ENCODE data around the gene CENPF.

Gene CENPF

GRCh38 chr1:214638997-214639396 is 36.0 kb downstream of the CENPF start:
- TF ChIP-seq CTCF (IDR thresholded peaks at IDR 0.05; ENCODE audit: borderline replicate concordance, insufficient read depth, low read depth, low read length) = no peak
- no peak overlapping the region for H3K4me3 ChIP-seq (ENCODE audit: low read depth, low read length)

DNA sequence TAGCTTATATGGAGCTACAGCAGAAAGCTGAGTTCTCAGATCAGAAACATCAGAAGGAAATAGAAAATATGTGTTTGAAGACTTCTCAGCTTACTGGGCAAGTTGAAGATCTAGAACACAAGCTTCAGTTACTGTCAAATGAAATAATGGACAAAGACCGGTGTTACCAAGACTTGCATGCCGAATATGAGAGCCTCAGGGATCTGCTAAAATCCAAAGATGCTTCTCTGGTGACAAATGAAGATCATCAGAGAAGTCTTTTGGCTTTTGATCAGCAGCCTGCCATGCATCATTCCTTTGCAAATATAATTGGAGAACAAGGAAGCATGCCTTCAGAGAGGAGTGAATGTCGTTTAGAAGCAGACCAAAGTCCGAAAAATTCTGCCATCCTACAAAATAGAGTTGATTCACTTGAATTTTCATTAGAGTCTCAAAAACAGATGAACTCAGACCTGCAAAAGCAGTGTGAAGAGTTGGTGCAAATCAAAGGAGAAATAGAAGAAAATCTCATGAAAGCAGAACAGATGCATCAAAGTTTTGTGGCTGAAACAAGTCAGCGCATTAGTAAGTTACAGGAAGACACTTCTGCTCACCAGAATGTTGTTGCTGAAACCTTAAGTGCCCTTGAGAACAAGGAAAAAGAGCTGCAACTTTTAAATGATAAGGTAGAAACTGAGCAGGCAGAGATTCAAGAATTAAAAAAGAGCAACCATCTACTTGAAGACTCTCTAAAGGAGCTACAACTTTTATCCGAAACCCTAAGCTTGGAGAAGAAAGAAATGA is 37.6 kb downstream of the CENPF start:
- TF ChIP-seq CTCF (IDR thresholded peaks at IDR 0.05; ENCODE audit: borderline replicate concordance, insufficient read depth, low read depth, low read length) = no peak
- H3K4me3 ChIP-seq (ENCODE audit: low read depth, low read length) = no peak overlapping the region

- no peak overlapping the region for H3K4me3 ChIP-seq (ENCODE audit: low read depth, low read length)
- TF ChIP-seq CTCF (IDR thresholded peaks at IDR 0.05; ENCODE audit: borderline replicate concordance, insufficient read depth, low read depth, low read length) = no peak
Measured at GRCh38 chr1:214641214-214641895, 38.4 kb downstream of the CENPF start.

DNA sequence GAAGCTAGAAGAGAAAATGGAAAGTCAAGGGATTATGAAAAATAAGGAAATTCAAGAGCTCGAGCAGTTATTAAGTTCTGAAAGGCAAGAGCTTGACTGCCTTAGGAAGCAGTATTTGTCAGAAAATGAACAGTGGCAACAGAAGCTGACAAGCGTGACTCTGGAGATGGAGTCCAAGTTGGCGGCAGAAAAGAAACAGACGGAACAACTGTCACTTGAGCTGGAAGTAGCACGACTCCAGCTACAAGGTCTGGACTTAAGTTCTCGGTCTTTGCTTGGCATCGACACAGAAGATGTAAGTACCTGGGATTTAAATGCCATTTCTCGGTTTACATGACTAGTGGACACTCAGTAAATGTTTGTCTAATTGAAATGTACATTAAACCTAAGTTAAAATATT is 40.0 kb downstream of the CENPF start:
- no peak overlapping the region for H3K4me3 ChIP-seq (ENCODE audit: low read depth, low read length)
- TF ChIP-seq CTCF (IDR thresholded peaks at IDR 0.05; ENCODE audit: borderline replicate concordance, insufficient read depth, low read depth, low read length) = no peak

DNA sequence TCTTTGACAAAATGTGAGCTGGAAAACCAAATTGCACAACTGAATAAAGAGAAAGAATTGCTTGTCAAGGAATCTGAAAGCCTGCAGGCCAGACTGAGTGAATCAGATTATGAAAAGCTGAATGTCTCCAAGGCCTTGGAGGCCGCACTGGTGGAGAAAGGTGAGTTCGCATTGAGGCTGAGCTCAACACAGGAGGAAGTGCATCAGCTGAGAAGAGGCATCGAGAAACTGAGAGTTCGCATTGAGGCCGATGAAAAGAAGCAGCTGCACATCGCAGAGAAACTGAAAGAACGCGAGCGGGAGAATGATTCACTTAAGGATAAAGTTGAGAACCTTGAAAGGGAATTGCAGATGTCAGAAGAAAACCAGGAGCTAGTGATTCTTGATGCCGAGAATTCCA is 42.7 kb downstream of the CENPF start:
- TF ChIP-seq CTCF (IDR thresholded peaks at IDR 0.05; ENCODE audit: borderline replicate concordance, insufficient read depth, low read depth, low read length) = no peak
- H3K4me3 ChIP-seq (ENCODE audit: low read depth, low read length) = no peak overlapping the region

- no peak for TF ChIP-seq CTCF (IDR thresholded peaks at IDR 0.05; ENCODE audit: borderline replicate concordance, insufficient read depth, low read depth, low read length)
- H3K4me3 ChIP-seq (ENCODE audit: low read depth, low read length) = no peak overlapping the region
Measured at GRCh38 chr1:214648801-214649200, 45.8 kb downstream of the CENPF start.

- H3K4me3 ChIP-seq (ENCODE audit: low read depth, low read length) = no peak overlapping the region
- TF ChIP-seq CTCF (IDR thresholded peaks at IDR 0.05; ENCODE audit: borderline replicate concordance, insufficient read depth, low read depth, low read length) = no peak
Measured at GRCh38 chr1:214649607-214650006, 46.6 kb downstream of the CENPF start.

Data from GM12875 (cell line).